ENCODE measurements around the gene MPZL2. TPM values are rescaled to one million over a fixed set of nuclear protein-coding genes. Genes with fewer than 3 reads are reported as not detected.

The MPZL2 gene
- total RNA-seq, 1 donor from 2014 or later, result 165 TPM

GRCh38 chr11:118212781-118213191, 51.3 kb downstream of the MPZL2 start:
- intact Hi-C loops (cut with DNase I), result no loop called here
- H3K27me3 ChIP-seq, result no peaks in the 10 kb centered on the region
- no peaks in the 10 kb centered on the region for H3K9me3 ChIP-seq
- no peak overlapping the region for H3K27ac ChIP-seq
- no peaks in the 10 kb centered on the region for H3K4me1 ChIP-seq
- no peak overlapping the region for H3K4me3 ChIP-seq
- no peaks in the 10 kb centered on the region for H3K36me3 ChIP-seq
- DNase-seq (ENCODE audit: extremely low spot score in 2 of 2), result no peak
- no peak for TF ChIP-seq POLR2AphosphoS5 (IDR thresholded peaks at IDR 0.05; ENCODE audit: insufficient read depth in 1 of 2, low read depth in 1 of 2)
- no peak for TF ChIP-seq POLR2A (IDR thresholded peaks at IDR 0.05)
- no peak for TF ChIP-seq CTCF (IDR thresholded peaks at IDR 0.05)

- H3K36me3 ChIP-seq, result no peaks in the 10 kb centered on the region
- intact Hi-C loops (cut with DNase I), result no loop called here
- TF ChIP-seq POLR2AphosphoS5 (IDR thresholded peaks at IDR 0.05; ENCODE audit: insufficient read depth in 1 of 2, low read depth in 1 of 2), result no peak
- no peak for TF ChIP-seq CTCF (IDR thresholded peaks at IDR 0.05)
- no peak for TF ChIP-seq POLR2A (IDR thresholded peaks at IDR 0.05)
- no peaks in the 10 kb centered on the region for H3K9me3 ChIP-seq
- no peaks in the 10 kb centered on the region for H3K4me1 ChIP-seq
- no peak for DNase-seq (ENCODE audit: extremely low spot score in 2 of 2)
- no peak overlapping the region for H3K4me3 ChIP-seq
- no peaks in the 10 kb centered on the region for H3K27me3 ChIP-seq
- no peak overlapping the region for H3K27ac ChIP-seq
These were observed 51.9 kb downstream of the MPZL2 start for GRCh38 chr11:118212131-118212725.

- TF ChIP-seq POLR2AphosphoS5 (IDR thresholded peaks at IDR 0.05; ENCODE audit: insufficient read depth in 1 of 2, low read depth in 1 of 2) (no peak), CTCF (IDR thresholded peaks at IDR 0.05) (no peak), POLR2A (IDR thresholded peaks at IDR 0.05) (no peak)
- Histone ChIP-seq H3K36me3 (no peaks in the 10 kb centered on the region), H3K27me3 (no peaks in the 10 kb centered on the region), H3K27ac (no peak overlapping the region), H3K9me3 (no peaks in the 10 kb centered on the region), H3K4me1 (no peaks in the 10 kb centered on the region), H3K4me3 (no peak overlapping the region)
- intact Hi-C loops (cut with DNase I), result no loop called here
- no peak for DNase-seq (ENCODE audit: extremely low spot score in 2 of 2)
These were observed 53.1 kb downstream of the MPZL2 start for GRCh38 chr11:118211006-118211405.

GRCh38 chr11:118210323-118210722, 53.8 kb downstream of the MPZL2 start:
- H3K4me3 ChIP-seq, result no peak overlapping the region
- H3K4me1 ChIP-seq, result no peaks in the 10 kb centered on the region
- H3K27me3 ChIP-seq, result no peaks in the 10 kb centered on the region
- H3K36me3 ChIP-seq, result no peaks in the 10 kb centered on the region
- intact Hi-C loops (cut with DNase I), result no loop called here
- DNase-seq (ENCODE audit: extremely low spot score in 2 of 2), result no peak
- no peak overlapping the region for H3K27ac ChIP-seq
- no peaks in the 10 kb centered on the region for H3K9me3 ChIP-seq
- TF ChIP-seq POLR2A (IDR thresholded peaks at IDR 0.05), result no peak
- TF ChIP-seq POLR2AphosphoS5 (IDR thresholded peaks at IDR 0.05; ENCODE audit: insufficient read depth in 1 of 2, low read depth in 1 of 2), result no peak
- no peak for TF ChIP-seq CTCF (IDR thresholded peaks at IDR 0.05)

GRCh38 chr11:118209033-118209432, 55.1 kb downstream of the MPZL2 start:
- no peak for TF ChIP-seq POLR2A (IDR thresholded peaks at IDR 0.05)
- no peak overlapping the region for H3K4me3 ChIP-seq
- no peaks in the 10 kb centered on the region for H3K36me3 ChIP-seq
- H3K9me3 ChIP-seq, result no peaks in the 10 kb centered on the region
- intact Hi-C loops (cut with DNase I), result no loop called here
- no peak for DNase-seq (ENCODE audit: extremely low spot score in 2 of 2)
- no peak overlapping the region for H3K27ac ChIP-seq
- no peaks in the 10 kb centered on the region for H3K27me3 ChIP-seq
- H3K4me1 ChIP-seq, result no peaks in the 10 kb centered on the region
